Astrocyte (in vitro differentiated cells and primary cell): ENCODE measurements around the gene FASLG. TPM values are rescaled to one million over a fixed set of nuclear protein-coding genes. Genes with fewer than 3 reads are reported as not detected.

Experiments used
- DNase-seq: peaks from one replicate; pipeline ENCODE4 v3.0.0-alpha.2; 2010; ENCODE audit warnings: low read depth
- FAIRE-seq: peaks from 2 replicates; lab custom pipeline; 2011; peaks lifted over from hg19 to GRCh38; lab: Jason Lieb, UNC
- H2AFZ ChIP-seq: 2 replicates; pipeline ENCODE4 v1.6.0; 2012; ENCODE audit warnings: low read depth, low read length, inconsistent platforms
- H3K27ac ChIP-seq: 2 replicates; pipeline ENCODE4 v1.5.1; 2011; ENCODE audit warnings: low read depth, low read length, inconsistent platforms
- H3K27me3 ChIP-seq: 2 replicates; pipeline ENCODE4 v1.6.0; 2011; ENCODE audit warnings: low read length, inconsistent platforms; ENCODE audit not compliant: insufficient read depth
- H3K36me3 ChIP-seq: 2 replicates; pipeline ENCODE4 v1.5.1; 2011; ENCODE audit warnings: low read length, inconsistent platforms; ENCODE audit not compliant: insufficient read depth
- H3K4me1 ChIP-seq: 2 replicates; pipeline ENCODE4 v1.5.1; 2011; ENCODE audit warnings: low read length, inconsistent platforms; ENCODE audit not compliant: insufficient read depth
- H3K4me2 ChIP-seq: 2 replicates; pipeline ENCODE4 v1.6.0; 2012; ENCODE audit warnings: low read length, inconsistent platforms
- H3K4me3 ChIP-seq: 2 replicates; pipeline ENCODE4 v1.5.1; 2011; ENCODE audit warnings: low read depth, mild to moderate bottlenecking, low read length, inconsistent platforms; ENCODE audit not compliant: insufficient read depth
- H3K79me2 ChIP-seq: 2 replicates; pipeline ENCODE4 v1.6.0; 2012; ENCODE audit warnings: mild to moderate bottlenecking, low read length, inconsistent platforms; ENCODE audit not compliant: insufficient read depth
- H3K9ac ChIP-seq: 2 replicates; pipeline ENCODE4 v1.6.0; 2012; ENCODE audit warnings: mild to moderate bottlenecking, low read length, inconsistent platforms
- H3K9me3 ChIP-seq: 2 replicates; pipeline ENCODE4 v1.5.1; 2012; ENCODE audit warnings: low read depth, mild to moderate bottlenecking, low read length, inconsistent platforms; ENCODE audit not compliant: insufficient read depth
- H4K20me1 ChIP-seq: 2 replicates; pipeline ENCODE4 v1.6.0; 2012; ENCODE audit warnings: low read length, inconsistent platforms; ENCODE audit not compliant: insufficient read depth
- H3K27ac Mint-ChIP-seq: one replicate; pipeline ENCODE4 v1.8.0; 2021; ENCODE audit warnings: mild to moderate bottlenecking, mixed read lengths; ENCODE audit not compliant: unreplicated experiment
- H3K27me3 Mint-ChIP-seq: one replicate; pipeline ENCODE4 v1.8.0; 2021; ENCODE audit warnings: low read depth, mixed read lengths; ENCODE audit not compliant: unreplicated experiment
- H3K36me3 Mint-ChIP-seq: one replicate; pipeline ENCODE4 v1.8.0; 2021; ENCODE audit warnings: low read depth, mixed read lengths; ENCODE audit not compliant: unreplicated experiment
- H3K4me1 Mint-ChIP-seq: one replicate; pipeline ENCODE4 v1.8.0; 2021; ENCODE audit warnings: low read depth, mixed read lengths; ENCODE audit not compliant: unreplicated experiment
- H3K4me3 Mint-ChIP-seq: one replicate; pipeline ENCODE4 v1.8.0; 2021; ENCODE audit warnings: mild to moderate bottlenecking, moderate library complexity, mixed read lengths; ENCODE audit not compliant: unreplicated experiment
- H3K9me3 Mint-ChIP-seq: one replicate; pipeline ENCODE4 v1.8.0; 2021; ENCODE audit warnings: mild to moderate bottlenecking, mixed read lengths; ENCODE audit not compliant: unreplicated experiment
- CTCF ChIP-seq: IDR thresholded peaks from 2 replicates; pipeline ENCODE4 v1.5.1; 2011; ENCODE audit warnings: low read depth, mild to moderate bottlenecking, inconsistent platforms, low read length, moderate library complexity; ENCODE audit not compliant: insufficient read depth
- EZH2 ChIP-seq: IDR thresholded peaks from 2 replicates; pipeline ENCODE4 v1.6.1; 2012; ENCODE audit warnings: mild to moderate bottlenecking, low read length, inconsistent platforms; ENCODE audit not compliant: insufficient read depth
- total RNA-seq: library from RNA; stranded (reverse); gene quantifications from 2 replicates; pipeline ENCODE4 v1.2.1, GENCODE V29; 2021

FASLG gene
- total RNA-seq, 1 donor from 2014 or later, result not detected

- no peak overlapping the region for H3K9ac ChIP-seq
- H3K9me3 Mint-ChIP-seq, result no peaks in the 10 kb centered on the region
- H3K9me3 ChIP-seq, result no peaks in the 10 kb centered on the region
- no peak overlapping the region for H3K4me2 ChIP-seq
- no peaks in the 10 kb centered on the region for H3K27me3 ChIP-seq
- H3K36me3 ChIP-seq, result no peaks in the 10 kb centered on the region
- peaks cover 21% of the 10 kb centered on the region for H3K4me1 Mint-ChIP-seq
- no peaks in the 10 kb centered on the region for H3K27me3 Mint-ChIP-seq
- peaks cover 5% of the 10 kb centered on the region for H3K4me1 ChIP-seq
- no peak overlapping the region for H2AFZ ChIP-seq
- H3K36me3 Mint-ChIP-seq, result no peaks in the 10 kb centered on the region
- no peak overlapping the region for H3K27ac ChIP-seq
- H4K20me1 ChIP-seq, result no peaks in the 10 kb centered on the region
- peak overlapping the region; percentile 10 for H3K27ac Mint-ChIP-seq
- H3K4me3 Mint-ChIP-seq, result no peak overlapping the region
- no peak overlapping the region for H3K4me3 ChIP-seq
- TF ChIP-seq EZH2 (no peak), CTCF (no peak)
- FAIRE-seq, result no peak
- DNase-seq, result no peak
- H3K79me2 ChIP-seq, result no peaks in the 10 kb centered on the region
Measured at GRCh38 chr1:172646653-172647052, 12.2 kb upstream of the FASLG start.

DNA sequence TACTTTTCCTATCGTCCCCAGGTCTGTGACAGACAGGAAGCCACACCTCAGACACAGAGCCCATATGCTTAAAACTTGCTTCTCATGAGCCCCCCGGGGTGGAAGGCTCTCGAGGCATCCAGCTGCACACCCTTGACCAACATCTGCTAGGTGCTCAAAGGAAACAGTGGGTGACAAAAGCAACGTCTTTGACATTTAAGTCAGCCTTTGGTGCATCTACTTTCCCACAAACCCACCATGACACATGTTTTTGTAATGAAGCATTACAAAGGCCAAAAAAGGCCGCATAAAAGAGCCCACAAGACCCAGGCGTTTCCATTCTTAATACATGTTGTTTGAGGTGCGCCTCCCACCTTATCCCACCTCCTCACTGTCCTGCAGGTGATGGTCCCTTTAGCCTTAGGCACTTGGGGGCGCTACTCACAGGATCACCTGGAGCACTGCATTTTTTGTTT is 11.8 kb upstream of the FASLG start:
- Histone ChIP-seq H3K9ac (no peak overlapping the region), H4K20me1 (no peaks in the 10 kb centered on the region), H3K4me3 (no peak overlapping the region), H3K27me3 (no peaks in the 10 kb centered on the region), H3K4me1 (peaks cover 5% of the 10 kb centered on the region), H3K27ac (no peak overlapping the region), H3K4me2 (peak overlapping the region; percentile 16), H3K9me3 (no peaks in the 10 kb centered on the region), H3K79me2 (no peaks in the 10 kb centered on the region), H2AFZ (peak overlapping the region; percentile 37), H3K36me3 (no peaks in the 10 kb centered on the region)
- Mint-ChIP-seq H3K36me3 (no peaks in the 10 kb centered on the region), H3K9me3 (no peaks in the 10 kb centered on the region), H3K4me3 (no peak overlapping the region), H3K4me1 (peaks cover 19% of the 10 kb centered on the region), H3K27ac (no peak overlapping the region), H3K27me3 (no peaks in the 10 kb centered on the region)
- DNase-seq, result peak; percentile 55
- FAIRE-seq, result no peak
- TF ChIP-seq EZH2 (no peak), CTCF (no peak)

DNA sequence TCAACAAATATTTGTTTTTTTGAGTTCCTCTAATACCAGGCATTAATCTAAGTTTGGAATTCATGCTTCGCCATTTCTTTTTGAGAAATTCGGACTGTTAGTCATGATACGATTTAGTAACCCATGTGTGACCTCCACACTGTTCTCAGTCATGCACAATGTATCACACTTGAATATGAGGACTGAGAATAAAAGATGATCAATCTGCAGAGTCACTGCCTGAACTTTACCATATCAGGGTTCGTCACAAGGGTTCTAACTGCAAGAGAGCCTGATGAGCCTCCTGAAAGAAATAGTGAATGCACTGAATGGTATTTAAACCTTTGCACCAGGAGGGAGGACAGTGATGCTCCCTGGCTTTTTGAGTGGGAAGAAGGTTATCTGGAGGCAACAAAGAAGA is 10.9 kb upstream of the FASLG start:
- no peak for FAIRE-seq

More for the DNA sequence above, 10.9 kb upstream of the FASLG start:
- Mint-ChIP-seq H3K4me3 (no peak overlapping the region), H3K9me3 (no peaks in the 10 kb centered on the region), H3K27ac (no peak overlapping the region), H3K27me3 (no peaks in the 10 kb centered on the region), H3K4me1 (peaks cover 20% of the 10 kb centered on the region), H3K36me3 (no peaks in the 10 kb centered on the region)
- Histone ChIP-seq H2AFZ (no peak overlapping the region), H3K27me3 (no peaks in the 10 kb centered on the region), H3K9ac (no peak overlapping the region), H3K36me3 (no peaks in the 10 kb centered on the region), H3K9me3 (no peaks in the 10 kb centered on the region), H3K79me2 (no peaks in the 10 kb centered on the region), H3K4me3 (no peak overlapping the region), H3K27ac (no peak overlapping the region), H4K20me1 (no peaks in the 10 kb centered on the region), H3K4me1 (peaks cover 5% of the 10 kb centered on the region), H3K4me2 (no peak overlapping the region)
- no peak for DNase-seq
- TF ChIP-seq CTCF, result no peak
- TF ChIP-seq EZH2, result no peak
